SW480 (cell line): ENCODE measurements around the gene S100Z.
"Not testable (repeated sequence)": the region's sequence is repeated elsewhere in the genome, so short reads cannot be mapped to it uniquely, and the experiment has no call there.

ENCODE experiments used
- DNase-seq: peaks from one replicate; pipeline ENCODE4 v3.0.0-alpha.2; 2016; ENCODE audit warnings: low spot score

S100Z gene

DNA sequence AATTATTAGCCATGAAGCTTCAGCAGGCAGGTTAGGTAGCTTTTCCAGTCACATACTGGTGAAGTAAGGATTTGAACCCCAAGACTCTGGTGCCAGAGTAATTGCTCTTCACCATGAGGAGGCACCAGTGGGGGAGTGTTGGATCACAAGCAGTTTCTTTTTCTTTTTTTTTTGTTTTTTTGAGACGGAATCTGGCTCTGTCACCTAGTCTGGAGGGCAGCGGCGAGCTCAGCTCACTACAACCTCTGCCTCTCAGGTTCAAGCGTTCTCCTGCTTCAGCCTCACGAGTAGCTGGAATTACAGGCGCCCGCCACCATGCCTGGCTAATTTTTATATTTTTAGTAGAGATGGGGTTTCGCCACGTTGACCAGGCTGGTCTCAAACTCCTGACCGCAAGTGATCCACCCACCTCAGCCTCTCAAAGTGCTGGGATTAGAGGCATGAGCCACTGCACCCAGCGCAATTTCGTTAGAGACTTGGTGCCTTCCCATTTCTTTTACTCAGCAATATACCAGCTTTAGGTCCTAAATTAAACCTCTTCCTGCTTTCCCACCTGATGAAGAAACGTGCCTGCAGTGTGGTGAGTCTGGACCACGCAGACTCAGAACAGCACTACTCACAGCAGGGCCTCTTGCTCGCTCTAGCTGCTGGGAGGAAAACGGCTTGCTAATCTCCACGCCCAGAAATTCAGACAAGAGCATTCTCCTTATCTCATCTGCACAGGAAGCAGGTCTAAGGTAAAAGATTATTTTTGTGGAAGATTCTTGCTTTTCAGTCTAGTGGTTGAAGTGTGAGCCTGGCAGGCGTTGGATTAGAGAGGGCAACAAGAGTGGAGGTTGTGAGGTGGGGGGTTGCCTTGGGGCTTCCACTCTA lies at the start of gene S100Z:
Gene S100Z (plus strand): TSS at position 596 of the 873 bp plus-strand sequence. CDS start 25,346 bp downstream, outside the sequence.
- no peak for DNase-seq

DNA sequence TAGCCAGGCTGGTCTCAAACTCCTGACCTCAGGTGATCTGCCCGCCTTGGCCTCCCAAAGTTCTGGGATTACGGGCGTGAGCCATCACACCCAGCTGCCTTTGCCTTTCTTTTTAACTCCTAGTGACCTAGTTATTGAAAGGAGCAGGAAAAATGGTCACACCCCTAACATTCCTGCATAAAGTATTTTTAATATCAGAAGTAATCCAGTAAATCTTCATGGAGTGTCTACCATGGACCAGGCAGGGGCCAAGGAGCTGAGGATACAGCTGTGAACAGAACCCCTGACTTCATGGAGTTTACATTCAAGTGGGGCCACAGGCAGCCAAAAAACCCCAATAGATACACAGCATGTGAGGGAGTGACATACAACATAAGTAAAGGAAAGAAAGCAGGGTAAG lies 49.2 kb upstream of the S100Z start:
- no peak for DNase-seq

DNA sequence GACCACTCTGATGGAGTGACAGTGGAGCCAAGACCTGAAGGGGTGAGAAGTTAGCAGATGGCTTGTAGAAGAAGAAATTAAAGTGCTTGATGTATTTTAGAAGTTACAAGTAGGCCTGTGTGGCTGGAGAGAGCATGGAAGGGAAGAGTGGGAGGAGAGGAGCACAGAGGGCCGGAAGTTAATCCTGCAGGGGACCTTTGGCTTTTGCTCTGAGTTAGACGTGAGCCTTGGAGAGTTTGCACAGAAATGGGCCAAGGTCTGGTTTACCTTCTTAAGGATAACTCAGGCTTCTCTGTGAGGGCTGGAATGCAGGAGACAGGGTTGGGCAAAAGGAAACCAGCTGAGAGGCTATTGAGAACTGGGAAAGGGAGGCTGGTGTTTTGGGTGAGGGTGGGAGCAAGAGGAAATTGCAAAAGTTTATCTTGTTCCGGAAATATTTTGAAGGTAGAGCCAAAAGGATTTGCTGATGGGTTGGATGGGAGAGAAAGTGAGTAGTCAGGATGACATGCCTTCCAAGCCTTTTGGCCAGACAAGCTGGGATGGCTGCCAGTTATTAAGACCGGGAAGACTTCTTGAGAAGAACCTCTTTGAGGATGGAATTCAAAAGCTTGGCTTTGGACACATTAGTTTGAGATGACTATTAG lies 48.5 kb upstream of the S100Z start:
- no peak for DNase-seq

DNA sequence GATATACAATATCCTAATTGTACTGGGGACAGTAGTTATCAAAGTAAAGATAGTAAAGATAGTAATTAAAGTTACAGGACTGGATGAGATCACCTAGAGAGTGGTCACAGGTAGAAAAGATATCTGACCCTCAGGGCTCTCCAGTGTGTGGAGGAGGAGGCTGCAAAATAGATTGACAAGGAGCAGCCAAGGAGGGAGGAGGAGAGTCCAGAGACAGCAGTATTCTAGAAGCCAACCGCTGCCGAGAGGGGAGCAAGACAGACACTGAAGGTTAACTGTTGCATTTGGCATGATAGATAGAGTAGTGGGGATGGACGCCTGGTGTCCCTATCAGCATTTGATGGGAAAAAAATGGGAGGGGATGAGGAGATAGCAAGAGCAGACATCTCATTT lies 48.0 kb upstream of the S100Z start:
- no peak for DNase-seq

DNA sequence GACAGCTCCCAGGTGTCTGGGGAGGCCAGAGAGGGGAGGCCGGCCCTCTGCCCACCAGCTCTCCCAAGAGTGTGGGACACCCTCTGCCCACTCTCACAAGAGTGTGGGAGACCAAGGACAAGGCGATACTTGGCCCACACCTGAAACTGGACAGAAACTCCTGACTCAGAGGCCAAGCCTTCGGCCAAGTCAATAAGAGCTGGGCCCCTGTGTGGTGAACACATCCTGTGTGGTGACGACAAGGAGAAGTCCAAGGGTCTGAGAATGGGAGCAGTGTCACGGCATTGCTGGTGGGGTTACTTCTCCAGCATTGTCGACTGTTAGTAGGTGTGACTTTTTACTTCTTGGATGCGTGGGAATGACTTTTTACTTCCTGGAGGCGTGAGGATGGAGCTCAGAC lies 45.5 kb upstream of the S100Z start:
- no peak for DNase-seq

DNA sequence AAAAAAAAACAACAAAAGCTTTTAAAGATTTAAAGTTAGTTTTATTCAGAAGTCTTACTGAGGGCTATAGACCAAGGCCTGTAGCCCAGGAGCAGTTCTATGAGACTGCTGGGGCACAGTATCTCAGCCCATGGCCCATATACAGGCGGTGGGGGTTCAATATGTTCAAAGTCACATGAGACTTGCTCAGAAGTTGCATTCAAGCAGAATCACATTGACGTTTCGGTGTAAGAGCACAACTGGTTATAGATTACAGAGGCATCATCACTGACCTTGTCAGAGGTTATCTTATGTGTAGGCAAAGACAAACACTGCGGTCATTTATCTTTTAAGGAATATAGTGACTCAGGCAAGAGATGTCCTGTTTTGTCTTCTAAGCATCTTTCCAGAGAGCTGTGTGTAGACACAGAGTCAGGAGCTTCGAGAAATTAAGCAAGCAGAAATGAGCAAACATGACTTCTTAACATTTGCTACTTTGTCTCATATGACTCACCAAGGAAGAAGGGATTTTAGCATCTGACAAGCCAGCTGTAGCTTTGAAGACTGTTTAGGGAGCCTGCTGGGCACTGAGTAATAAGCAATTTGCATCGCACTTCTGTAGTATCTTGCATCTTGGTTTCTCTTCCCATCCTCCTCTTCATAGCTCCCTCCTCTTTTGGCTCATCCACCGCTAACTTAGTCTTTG lies 43.9 kb upstream of the S100Z start:
- no peak for DNase-seq

DNA sequence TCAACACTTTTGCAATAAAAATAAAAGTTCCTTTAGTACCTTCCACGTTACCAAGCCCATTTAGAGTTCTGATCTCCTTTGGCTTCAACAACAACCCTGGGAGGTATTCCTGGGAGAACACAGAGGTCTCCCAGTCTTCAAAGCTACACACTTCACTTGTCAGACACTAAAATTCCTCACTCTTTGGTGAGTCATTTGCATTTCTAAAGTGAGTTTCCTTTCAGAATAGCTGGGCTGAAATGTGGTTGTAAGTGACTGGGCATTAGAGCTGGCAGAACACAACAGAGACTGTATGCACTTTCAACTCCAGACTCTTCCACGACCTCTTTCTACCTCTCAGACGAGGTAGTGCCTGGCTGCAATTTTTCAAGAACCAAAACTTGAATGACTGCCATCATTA lies 42.5 kb upstream of the S100Z start:
- DNase-seq: peak; percentile 38

DNA sequence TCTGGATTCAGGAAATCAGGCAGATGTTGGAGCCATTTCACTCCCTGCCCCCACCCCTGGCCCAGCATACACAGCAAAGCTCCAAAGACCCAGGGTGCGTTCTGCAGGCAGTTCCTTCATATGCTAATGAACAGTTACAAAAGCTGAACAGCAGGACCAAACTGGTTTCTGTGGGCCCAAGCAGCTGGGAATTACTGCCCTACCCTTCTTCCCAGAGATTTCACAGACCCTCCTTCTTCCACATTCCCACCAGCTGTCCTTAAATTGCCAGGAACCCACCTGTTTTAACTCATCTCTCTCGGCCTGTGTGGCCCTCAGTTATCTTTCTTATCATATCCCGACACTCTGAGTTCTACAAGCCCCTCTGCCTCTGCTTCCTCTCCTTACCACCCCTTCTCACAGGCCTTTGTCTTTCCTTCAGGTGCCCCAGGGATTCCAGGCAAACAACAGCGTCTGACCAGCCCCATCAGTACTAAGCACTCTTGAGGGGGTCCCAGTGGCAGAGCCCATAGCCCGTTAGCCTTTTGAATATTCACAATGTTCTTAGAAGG lies 41.6 kb upstream of the S100Z start:
- DNase-seq: no peak

DNA sequence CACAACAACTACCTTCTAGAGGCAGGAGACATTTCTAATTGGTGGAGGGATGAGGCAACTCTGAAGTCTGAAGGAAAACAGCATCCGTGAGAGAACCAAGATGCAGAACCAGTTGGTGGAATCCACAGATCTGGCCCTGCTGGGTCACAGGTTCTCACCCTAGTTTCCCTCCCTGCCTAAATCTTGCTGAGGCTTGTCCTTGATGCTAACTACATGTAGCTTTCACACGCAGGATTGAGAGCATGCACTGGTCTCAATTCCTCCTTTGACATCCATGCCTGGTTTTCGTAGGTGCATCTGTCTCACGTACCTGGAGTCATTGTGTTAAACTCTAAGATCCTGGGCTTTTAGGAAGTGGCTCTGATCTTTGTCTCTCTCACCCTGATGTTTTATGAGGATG lies 40.7 kb upstream of the S100Z start:
- no peak for DNase-seq

DNA sequence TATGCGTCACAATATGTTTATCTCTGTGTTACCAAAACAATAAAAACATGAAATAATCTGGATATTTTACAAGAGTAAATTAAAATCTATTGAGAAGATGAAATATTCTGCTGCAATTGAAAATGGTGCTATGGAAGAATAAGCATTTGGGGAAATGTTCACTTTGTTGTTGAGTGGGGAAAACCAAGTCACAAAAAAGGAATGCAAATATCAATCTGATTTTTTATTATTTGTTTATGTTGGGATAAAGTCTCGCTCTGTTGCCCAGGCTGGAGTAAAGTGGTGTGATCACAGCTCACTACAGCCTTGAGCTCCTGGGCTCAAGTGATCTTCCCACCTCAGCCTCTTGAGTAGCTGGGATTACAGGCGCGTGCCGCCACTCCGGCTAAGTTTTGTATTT lies 39.6 kb upstream of the S100Z start:
- no peak for DNase-seq

DNA sequence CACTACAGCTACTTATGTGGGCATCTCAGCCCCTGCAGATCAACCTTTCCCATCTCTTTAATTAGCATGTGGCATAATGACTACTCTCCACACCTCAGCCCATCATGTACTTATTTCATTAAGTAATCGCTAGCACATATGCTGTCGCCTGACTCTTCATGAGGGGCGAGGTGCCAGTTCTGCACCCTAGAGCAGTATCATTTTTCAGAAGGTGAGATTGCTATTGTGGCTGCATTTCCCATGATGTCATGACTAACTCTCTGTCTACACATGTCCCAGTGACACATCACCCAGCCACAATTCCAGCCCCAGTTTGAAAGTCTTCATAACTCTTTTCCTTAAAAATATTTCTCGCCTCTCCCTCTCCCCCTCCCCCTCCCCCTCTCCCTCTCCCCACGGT lies 38.6 kb upstream of the S100Z start:
- DNase-seq: peak; percentile 18

DNA sequence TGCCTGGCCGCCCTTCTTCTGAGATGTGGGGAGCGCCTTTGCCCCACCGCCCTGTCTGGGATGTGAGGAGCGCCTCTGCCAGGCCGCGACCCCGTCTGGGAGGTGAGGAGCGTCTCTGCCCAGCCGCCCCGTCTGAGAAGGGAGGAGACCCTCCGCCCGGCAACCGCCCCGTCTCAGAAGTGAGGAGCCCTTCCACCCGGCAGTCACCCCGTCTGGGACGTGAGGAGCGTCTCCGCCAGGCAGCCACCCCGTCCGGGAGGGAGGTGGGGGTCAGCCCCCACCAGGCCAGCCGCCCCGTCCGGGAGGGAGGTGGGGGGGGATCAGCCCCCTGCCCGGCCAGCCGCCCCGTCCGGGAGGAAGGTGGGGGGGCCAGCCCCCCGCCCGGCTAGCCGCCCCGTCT lies 37.6 kb upstream of the S100Z start:
- DNase-seq: not testable (repeated sequence)

DNA sequence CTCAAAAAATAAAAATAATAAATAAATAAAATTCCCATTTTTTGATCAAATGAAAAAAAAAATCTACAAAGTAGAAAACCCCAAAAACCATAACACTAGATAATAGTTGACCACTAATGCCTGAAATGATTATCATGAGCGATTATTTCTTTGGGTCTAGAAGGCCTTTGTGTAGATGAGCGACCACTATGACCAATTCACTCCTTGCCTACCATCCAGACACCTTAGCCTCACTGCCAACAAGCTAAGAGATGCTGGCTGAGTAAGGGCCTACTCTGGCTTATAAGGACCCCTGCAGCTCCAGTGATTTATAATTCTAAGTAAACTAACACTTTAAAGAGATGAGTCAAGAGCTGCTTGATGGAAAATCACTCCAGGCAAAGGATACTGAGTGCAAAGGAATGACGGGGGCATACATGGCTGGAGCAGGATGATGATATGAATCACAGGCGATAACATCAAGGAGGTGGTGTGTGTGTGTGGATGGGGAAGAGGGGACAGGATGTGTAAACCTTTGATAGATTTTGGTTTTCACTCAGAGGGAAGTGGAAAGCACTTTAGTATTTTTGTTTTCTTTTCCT lies 35.7 kb upstream of the S100Z start:
- peak; percentile 23 for DNase-seq

DNA sequence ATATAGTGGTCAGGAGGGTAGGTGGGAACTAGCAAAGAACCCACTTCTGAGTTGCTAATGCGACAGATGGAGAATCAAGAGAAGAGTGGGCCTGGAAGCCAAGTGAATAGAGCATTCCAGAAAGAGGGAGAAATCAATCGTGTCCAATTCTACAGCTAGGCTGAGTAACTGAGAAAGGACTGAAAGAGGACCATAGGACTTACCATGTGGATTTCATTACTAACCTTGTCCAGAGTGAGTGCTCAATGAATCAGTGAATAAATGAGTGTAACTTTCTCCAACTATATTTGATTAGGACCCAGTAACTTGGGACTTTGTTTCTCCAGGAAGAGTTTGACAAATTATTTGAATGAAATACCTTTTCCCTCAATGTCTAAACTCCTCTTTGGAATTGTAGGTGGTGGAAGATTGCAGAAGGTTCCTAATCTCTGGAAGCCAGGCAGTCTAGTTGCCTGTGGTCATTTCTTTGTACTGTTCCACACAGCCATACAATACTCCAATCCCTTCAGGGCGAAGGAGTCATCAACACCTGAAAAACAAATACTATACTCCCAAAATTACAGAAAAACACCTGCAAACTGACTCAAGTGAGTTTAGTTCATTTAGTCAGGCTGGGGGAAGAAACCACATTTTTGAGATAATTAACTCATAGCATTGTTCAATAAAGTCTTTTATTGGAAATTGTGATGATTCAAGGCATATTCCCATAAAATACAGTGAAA lies 33.5 kb upstream of the S100Z start:
- DNase-seq: no peak

DNA sequence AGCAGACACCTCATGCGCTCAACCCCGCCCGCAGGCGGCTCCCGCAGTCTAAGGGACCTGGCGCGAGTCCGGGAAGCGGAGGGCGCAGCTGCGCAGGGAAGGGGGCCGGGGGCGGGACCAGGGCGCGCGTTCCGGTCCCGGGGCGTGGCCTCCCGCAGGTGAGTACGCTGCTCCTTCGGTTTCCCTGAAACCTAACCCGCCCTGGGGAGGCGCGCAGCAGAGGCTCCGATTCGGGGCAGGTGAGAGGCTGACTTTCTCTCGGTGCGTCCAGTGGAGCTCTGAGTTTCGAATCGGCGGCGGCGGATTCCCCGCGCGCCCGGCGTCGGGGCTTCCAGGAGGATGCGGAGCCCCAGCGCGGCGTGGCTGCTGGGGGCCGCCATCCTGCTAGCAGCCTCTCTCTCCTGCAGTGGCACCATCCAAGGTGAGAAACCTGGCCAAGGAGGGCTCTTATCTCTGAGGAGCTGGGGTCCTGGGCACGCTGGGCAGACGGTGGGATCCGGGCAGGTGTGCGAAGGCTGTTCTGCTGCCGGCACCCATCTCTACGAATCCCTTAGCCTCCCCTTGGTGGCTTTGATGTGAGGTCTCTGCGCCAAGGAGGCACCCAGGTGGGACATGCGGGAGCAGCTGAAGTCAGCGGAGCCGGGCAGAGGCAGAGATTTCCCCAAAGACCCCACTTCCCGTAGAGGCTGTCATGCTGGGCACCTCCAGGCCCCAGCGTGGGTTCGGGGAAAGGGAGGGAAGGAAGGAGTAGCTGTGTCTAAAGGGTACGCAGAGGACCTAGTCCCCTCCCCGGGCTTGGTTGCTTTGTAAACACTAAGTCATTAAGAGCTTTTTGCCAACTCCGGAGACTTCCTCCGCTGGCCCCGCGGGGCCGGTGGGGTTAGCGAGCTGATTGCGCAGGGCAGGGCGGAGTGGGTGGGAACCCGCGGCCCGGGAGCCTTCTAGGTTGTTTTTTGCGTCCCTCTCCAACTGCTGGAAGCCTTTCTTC lies 30.7 kb upstream of the S100Z start, which contains the start of gene F2RL1:
Gene F2RL1 (plus strand): TSS at position 187 of the 988 bp plus-strand sequence. CDS start 153 bp downstream, at position 340.
- peak; percentile 93 for DNase-seq

DNA sequence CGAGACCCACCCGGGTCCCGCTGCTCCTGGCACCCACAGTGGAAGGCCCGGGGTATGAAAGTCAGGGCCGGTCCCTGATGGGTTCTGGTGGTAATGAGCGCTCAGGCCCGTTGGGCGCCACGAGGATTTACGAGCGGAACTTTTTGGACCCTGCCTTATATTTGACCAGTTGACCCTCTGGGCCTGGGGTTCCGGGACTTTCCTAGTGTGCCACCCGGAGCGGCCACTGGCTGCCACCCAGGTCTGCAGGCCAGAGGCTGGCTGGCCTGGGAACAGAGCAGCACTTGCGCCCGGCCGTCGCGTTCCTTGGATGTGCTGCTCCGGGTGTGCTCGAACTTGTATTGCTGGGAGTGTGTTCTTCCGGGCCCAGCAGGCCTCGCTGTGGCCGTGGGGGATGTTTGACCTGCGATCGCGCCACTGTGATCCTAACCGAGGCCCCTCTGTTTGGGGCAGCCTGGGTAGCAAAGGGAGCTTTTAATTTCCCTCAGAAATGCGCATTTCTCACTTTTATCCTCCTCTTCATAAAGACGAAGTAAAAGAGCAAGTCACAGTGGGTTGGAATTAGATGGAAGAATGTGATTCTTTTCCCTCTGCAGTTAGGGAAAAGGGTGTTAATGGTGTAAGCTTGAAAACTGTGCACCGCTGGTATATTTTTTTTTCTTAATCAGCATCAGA lies 29.8 kb upstream of the S100Z start:
- DNase-seq: no peak

DNA sequence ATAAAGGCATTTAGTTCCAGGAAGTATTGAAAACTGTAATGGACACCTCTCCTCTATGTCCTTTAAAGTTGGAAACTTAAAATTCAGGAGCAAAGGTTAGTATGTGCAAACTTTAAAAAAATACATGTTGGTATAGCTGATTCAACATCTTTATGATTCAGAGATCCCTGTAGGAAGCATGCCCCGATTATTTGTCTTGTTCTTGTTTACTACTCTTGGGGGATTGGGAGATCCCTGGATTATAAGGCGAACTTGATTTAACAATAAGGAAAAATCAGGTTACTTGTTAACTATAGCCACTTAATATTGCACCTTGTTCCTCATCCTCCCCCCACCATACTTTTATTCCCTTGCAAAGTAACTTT lies 29.3 kb upstream of the S100Z start:
- no peak for DNase-seq

DNA sequence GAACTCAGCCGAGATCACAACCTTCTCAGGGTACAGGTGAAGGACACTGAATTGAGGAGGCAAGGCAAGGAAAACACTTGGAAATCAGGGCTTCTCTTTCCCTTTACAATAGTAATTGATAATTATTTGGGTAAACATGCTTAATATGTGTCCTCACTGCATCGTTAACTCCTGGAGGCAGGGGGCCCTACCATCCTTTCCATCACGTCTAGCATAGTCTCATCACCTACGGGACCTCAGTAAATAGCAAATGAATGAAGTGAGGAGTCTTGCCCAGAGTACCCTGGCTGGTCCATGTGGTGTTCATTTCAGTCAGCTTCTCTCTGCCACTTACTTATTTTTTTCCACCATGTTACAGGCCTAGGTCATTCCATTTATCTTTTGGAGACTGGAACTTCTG lies 28.7 kb upstream of the S100Z start:
- DNase-seq: no peak

DNA sequence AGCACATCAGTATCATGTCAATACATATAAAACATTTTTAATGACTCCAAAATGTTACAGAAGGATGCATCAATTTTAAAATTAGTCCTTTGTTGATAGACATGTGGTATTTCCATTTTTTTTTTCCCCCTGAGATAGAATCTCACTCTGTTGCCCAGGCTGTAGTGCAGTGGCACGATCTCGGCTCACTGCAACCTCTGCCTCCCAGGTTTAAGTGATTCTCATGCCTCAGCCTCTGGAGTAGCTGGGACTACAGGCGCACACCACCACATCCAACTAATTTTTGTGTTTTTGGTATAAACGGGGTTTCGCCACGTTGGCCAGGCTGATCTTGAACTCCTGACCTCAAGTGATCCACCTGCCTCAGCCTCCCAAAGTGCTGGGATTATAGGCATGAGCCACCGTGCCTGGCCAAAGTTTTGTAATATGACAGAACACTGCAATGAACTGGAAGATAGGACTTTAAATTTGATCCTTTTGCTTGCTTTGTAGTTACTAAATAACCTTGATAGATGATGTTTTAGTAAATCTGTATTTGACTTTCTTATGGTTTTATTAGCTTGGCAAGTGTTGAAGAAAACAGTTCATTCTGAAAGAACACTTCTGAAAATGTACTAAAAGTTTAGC lies 27.6 kb upstream of the S100Z start:
- DNase-seq: not testable (repeated sequence)
